ENCODE results near the gene GSPT2. TPM values are rescaled to one million over a fixed set of nuclear protein-coding genes. Genes with fewer than 3 reads are reported as not detected.
"Not testable (repeated sequence)": the region's sequence is repeated elsewhere in the genome, so short reads cannot be mapped to it uniquely, and the experiment has no call there.

GSPT2 gene
- total RNA-seq, 1 experiment from 2014 or later = not detected

- H3K9me3 ChIP-seq (ENCODE audit: insufficient read depth, low read depth); H3K4me2 ChIP-seq; intact Hi-C loops (cut with micrococcal nuclease; ENCODE audit: unreplicated experiment); H3K4me1 ChIP-seq (replicated peaks; ENCODE audit: insufficient read depth); H4K20me1 ChIP-seq (ENCODE audit: insufficient read depth); H3K27ac ChIP-seq; H3K9me2 ChIP-seq (ENCODE audit: insufficient read depth); CTCF ChIA-PET; H3K36me3 ChIP-seq (ENCODE audit: low read depth); H3K79me2 ChIP-seq (ENCODE audit: low read depth); H3K27me3 ChIP-seq (ENCODE audit: insufficient read depth, low read depth); H2AFZ ChIP-seq; H3F3A ChIP-seq (ENCODE audit: insufficient read depth, low read depth); BruUV-seq (replicated peaks); DNase-seq; POLR2A ChIA-PET (ENCODE audit: unreplicated experiment); H3K4me3 ChIP-seq: not testable (repeated sequence)
Observed at GRCh38 chrX:51712943-51713647, 30.1 kb upstream of the GSPT2 start.

GRCh38 chrX:51728202-51728601, 15.0 kb upstream of the GSPT2 start:
- no TSS peak for BruUV-seq (replicated peaks)
- intact Hi-C loops (cut with micrococcal nuclease; ENCODE audit: unreplicated experiment) = no loop called here
- no peak for DNase-seq
- Histone ChIP-seq H3K4me3 (no peak overlapping the region), H3K4me1 (replicated peaks; ENCODE audit: insufficient read depth) (no peaks in the 10 kb centered on the region), H2AFZ (no peak overlapping the region), H3K79me2 (ENCODE audit: low read depth) (no peaks in the 10 kb centered on the region), H3K27ac (no peak overlapping the region), H3K27me3 (ENCODE audit: insufficient read depth, low read depth) (peaks cover 3% of the 10 kb centered on the region; the same call in 1 of the 2 replicates), H4K20me1 (ENCODE audit: insufficient read depth) (no peaks in the 10 kb centered on the region), H3K4me2 (no peak overlapping the region), H3K9me3 (ENCODE audit: insufficient read depth, low read depth) (no peaks in the 10 kb centered on the region), H3K9me2 (ENCODE audit: insufficient read depth) (no peaks in the 10 kb centered on the region), H3F3A (ENCODE audit: insufficient read depth, low read depth) (no peaks in the 10 kb centered on the region), H3K36me3 (ENCODE audit: low read depth) (no peaks in the 10 kb centered on the region)
- POLR2A ChIA-PET (ENCODE audit: unreplicated experiment) = no interaction called here
- CTCF ChIA-PET = interaction anchor here (0.6 kb wide), 1 partner anchor 53 kb away, joined by 3 read pairs; no protein-coding TSS in a partner anchor
- no peak for TF ChIP-seq EZH2 (IDR thresholded peaks at IDR 0.05; ENCODE audit: low read depth)
- no peak for TF ChIP-seq CTCF (conservative IDR thresholded peaks at IDR 0.05)

- Histone ChIP-seq H3K4me3 (no peak overlapping the region), H3K27me3 (ENCODE audit: insufficient read depth, low read depth) (no peaks in the 10 kb centered on the region), H3K79me2 (ENCODE audit: low read depth) (no peaks in the 10 kb centered on the region), H2AFZ (no peak overlapping the region), H3K36me3 (ENCODE audit: low read depth) (no peaks in the 10 kb centered on the region), H3K4me2 (no peak overlapping the region), H3K4me1 (replicated peaks; ENCODE audit: insufficient read depth) (no peaks in the 10 kb centered on the region), H3K9me2 (ENCODE audit: insufficient read depth) (no peaks in the 10 kb centered on the region), H4K20me1 (ENCODE audit: insufficient read depth) (no peaks in the 10 kb centered on the region), H3K27ac (no peak overlapping the region), H3K9me3 (ENCODE audit: insufficient read depth, low read depth) (no peaks in the 10 kb centered on the region), H3F3A (ENCODE audit: insufficient read depth, low read depth) (no peaks in the 10 kb centered on the region)
- CTCF ChIA-PET = no interaction called here
- no TSS peak for BruUV-seq (replicated peaks)
- intact Hi-C loops (cut with micrococcal nuclease; ENCODE audit: unreplicated experiment) = no loop called here
- no peak for TF ChIP-seq EZH2 (IDR thresholded peaks at IDR 0.05; ENCODE audit: low read depth)
- TF ChIP-seq CTCF (conservative IDR thresholded peaks at IDR 0.05) = no peak
- DNase-seq = no peak
- POLR2A ChIA-PET (ENCODE audit: unreplicated experiment) = no interaction called here
Observed at GRCh38 chrX:51737091-51737490, 6.2 kb upstream of the GSPT2 start.

- H3K4me1 ChIP-seq (replicated peaks; ENCODE audit: insufficient read depth) = no peaks in the 10 kb centered on the region
- TF ChIP-seq EZH2 (IDR thresholded peaks at IDR 0.05; ENCODE audit: low read depth) = no peak
- TF ChIP-seq CTCF (conservative IDR thresholded peaks at IDR 0.05) = no peak
- no peak overlapping the region for H3K27ac ChIP-seq
- no peaks in the 10 kb centered on the region for H3F3A ChIP-seq (ENCODE audit: insufficient read depth, low read depth)
- POLR2A ChIA-PET (ENCODE audit: unreplicated experiment) = no interaction called here
- no peaks in the 10 kb centered on the region for H3K36me3 ChIP-seq (ENCODE audit: low read depth)
- H3K27me3 ChIP-seq (ENCODE audit: insufficient read depth, low read depth) = peaks cover 10% of the 10 kb centered on the region; the same call in 1 of the 2 replicates
- H3K9me3 ChIP-seq (ENCODE audit: insufficient read depth, low read depth) = no peaks in the 10 kb centered on the region
- intact Hi-C loops (cut with micrococcal nuclease; ENCODE audit: unreplicated experiment) = no loop called here
- no peaks in the 10 kb centered on the region for H4K20me1 ChIP-seq (ENCODE audit: insufficient read depth)
- no peak for DNase-seq
- no peak overlapping the region for H3K4me3 ChIP-seq
- CTCF ChIA-PET = no interaction called here
- no peaks in the 10 kb centered on the region for H3K79me2 ChIP-seq (ENCODE audit: low read depth)
- H2AFZ ChIP-seq = no peak overlapping the region
- no TSS peak for BruUV-seq (replicated peaks)
- H3K9me2 ChIP-seq (ENCODE audit: insufficient read depth) = no peaks in the 10 kb centered on the region
- no peak overlapping the region for H3K4me2 ChIP-seq
Observed at GRCh38 chrX:51742586-51742985, 656 bp upstream of the GSPT2 start.

Data from PC-9 (cell line).